Gastrocnemius medialis (tissue), 4 donors: ENCODE measurements around the gene RCVRN.

Experiments
- CTCF ChIP-seq, 5 experiments: fragments of 450-650 bp in 3 of 5; fragments of 200-600 bp in 2 of 5; sonication (generic) in 2 of 5; IDR thresholded peaks in 4 of 5; conservative IDR thresholded peaks in 1 of 5; 1 replicate in 4 of 5; 2 replicates in 1 of 5; pipeline ENCODE4 v1.5.1; 2016 to 2019; ENCODE audit warnings: antibody characterized with exemption in 5 of 5, mild to moderate bottlenecking in 3 of 5, moderate library complexity in 3 of 5
- POLR2A ChIP-seq, 2 donors: fragments of 450-650 bp; IDR thresholded peaks; one replicate each; pipeline ENCODE4 v1.6.1; 2017; ENCODE audit warnings: antibody characterized with exemption in 2 of 2, mild to moderate bottlenecking in 2 of 2, moderate library complexity in 2 of 2

DNA sequence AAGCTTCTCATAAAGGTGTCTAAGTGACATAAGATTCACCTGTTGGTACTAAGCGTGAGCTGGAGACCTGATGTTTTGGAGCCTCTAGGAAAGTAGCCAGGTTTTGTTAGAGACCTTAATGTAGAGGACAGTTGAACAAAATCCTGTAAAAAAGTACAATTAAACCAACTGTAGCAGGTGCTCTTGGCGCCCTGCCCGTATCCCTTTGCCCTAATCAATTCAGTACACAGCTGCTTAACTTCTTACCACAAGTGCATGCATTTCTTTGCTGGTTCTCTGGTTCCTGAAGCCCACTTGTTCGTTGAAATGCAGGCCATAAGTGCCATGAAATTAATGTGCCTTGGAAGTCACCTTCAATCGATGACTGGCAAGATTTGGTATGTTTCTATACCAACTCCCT, 54.9 kb downstream of the RCVRN start:
- TF ChIP-seq CTCF (IDR thresholded peaks at IDR 0.05 in 4 of 5, conservative IDR thresholded peaks at IDR 0.05 in 1 of 5), result no peak
- no peak for TF ChIP-seq POLR2A (IDR thresholded peaks at IDR 0.05)
